Gastroesophageal sphincter (tissue), 3 donors: ENCODE data around the gene TRIM17.

Experiments
- CTCF ChIP-seq, 4 experiments: fragments of 200-600 bp in 2 of 4; fragments of 450-650 bp in 2 of 4; sonication (generic) in 1 of 4; IDR thresholded peaks; one replicate each; pipeline ENCODE4 v1.5.1; 2017 to 2019; ENCODE audit warnings: antibody characterized with exemption in 4 of 4, mild to moderate bottlenecking in 2 of 4, moderate library complexity in 2 of 4
- POLR2A ChIP-seq, 2 donors: fragments of 450-650 bp; IDR thresholded peaks; one replicate each; pipeline ENCODE4 v1.6.1; 2017; ENCODE audit warnings: antibody characterized with exemption in 2 of 2, mild to moderate bottlenecking in 2 of 2, moderate library complexity in 1 of 2
- POLR2AphosphoS5 ChIP-seq: sonication (generic); formaldehyde crosslinking; IDR thresholded peaks from one replicate; pipeline ENCODE4 v1.6.1; 2017; ENCODE audit warnings: antibody characterized with exemption

- TF ChIP-seq POLR2A (IDR thresholded peaks at IDR 0.05), result no peak
- no peak for TF ChIP-seq CTCF (IDR thresholded peaks at IDR 0.05)
- no peak for TF ChIP-seq POLR2AphosphoS5
These were observed 51.9 kb downstream of the TRIM17 start for GRCh38 chr1:228364706-228365213.
